GM19099 (cell line): ENCODE measurements around the gene KCNJ8.

Experiments used
- POLR2A ChIP-seq: IDR thresholded peaks from 3 replicates; pipeline ENCODE4 v1.6.1; 2011; ENCODE audit warnings: low read depth; ENCODE audit not compliant: insufficient read length; ENCODE audit errors: extremely low read depth

KCNJ8 gene

DNA sequence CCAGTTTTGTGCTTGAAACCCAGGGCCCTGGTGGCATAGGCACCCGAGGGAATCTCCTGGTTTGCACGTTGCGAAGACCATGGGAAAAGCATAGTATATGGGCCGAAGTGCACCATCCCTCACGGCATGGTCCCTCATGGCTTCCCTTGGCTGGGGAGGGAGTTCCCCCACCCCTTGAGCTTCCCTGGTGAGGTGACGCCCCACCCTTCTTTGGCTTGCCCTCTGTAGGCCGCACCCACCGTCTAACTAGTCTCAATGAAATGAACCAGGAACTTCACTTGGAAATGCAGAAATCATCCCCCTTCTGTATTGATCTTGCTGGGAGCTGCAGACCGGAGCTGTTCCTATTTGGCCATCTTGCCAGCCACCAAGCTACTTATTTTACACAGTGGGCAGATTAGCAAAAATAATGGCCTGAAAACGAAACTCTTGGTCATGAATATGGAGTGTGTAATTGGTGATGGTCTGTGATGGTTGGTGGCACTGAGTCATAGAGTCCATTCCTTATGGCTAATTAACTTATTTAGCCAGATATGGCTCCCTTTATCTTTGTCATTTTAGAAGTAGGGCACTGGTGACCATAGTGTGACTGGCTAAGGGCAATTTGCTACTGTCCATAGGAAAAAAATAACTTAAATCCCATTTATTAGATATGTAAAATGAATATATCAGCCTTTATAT, 21.3 kb upstream of the KCNJ8 start:
- TF ChIP-seq POLR2A: no peak

DNA sequence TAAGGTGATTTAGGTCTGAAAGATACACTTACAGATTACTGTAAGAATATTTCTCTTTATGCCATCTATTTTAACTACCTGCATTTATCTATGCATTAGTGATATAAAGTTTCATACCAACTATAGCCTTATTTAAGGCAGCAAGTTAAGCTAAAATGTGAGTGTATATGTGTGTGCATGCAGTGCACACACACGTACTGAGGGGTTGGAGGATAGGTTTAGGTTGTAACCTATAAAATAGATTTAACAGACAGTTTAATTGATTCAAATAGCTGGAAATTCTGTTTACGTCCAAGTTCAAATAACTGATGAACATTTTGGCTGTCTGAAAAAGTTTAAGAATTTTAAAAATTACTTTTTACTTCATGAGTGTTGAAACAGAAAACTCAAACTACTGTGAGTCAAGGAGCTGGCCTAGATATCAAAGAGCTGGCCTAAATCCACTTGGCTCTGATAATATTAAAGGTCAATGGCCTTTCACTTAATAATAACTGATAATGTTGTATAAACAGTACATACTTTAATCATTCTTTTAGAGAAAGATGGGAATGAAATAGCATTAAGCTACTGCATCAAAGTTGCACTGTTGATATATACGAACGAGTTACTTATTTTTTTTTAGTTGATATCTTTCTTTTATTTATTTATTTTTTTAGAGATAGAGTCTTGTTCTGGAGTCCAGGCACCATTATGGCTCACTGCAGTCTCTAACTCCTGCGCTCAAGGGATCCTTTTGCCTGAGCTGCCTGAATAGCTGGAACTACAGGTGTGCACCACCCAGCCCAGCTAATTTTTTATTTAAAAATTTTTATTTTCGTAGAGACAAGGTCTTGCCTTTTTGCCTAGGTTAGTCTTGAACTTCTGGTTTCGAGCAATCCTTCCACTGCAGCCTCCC, 13.8 kb upstream of the KCNJ8 start:
- no peak for TF ChIP-seq POLR2A

DNA sequence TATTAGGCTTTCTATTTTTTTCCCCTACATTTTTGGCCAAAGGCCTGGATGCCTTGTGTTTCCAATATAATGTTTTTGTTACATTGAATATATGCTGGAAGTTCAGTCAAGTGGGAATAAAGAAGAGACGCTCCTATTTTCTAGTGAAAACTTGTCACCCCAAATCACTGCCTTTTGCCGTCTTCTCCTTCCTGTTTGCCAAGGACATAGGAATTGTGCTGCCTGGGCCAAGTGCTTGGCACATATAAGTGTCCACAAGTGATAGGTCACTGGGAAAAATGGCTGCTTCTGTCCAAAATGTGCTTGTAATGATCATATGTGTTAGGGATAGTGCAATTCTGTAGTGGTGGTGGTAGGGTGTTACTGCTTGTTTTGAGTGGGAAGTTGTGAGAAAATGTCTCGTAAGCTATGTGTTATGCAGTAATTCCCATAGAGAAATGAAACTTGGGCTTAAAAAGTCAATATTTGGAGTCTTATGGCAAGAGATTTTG, 11.6 kb upstream of the KCNJ8 start:
- TF ChIP-seq POLR2A: no peak

DNA sequence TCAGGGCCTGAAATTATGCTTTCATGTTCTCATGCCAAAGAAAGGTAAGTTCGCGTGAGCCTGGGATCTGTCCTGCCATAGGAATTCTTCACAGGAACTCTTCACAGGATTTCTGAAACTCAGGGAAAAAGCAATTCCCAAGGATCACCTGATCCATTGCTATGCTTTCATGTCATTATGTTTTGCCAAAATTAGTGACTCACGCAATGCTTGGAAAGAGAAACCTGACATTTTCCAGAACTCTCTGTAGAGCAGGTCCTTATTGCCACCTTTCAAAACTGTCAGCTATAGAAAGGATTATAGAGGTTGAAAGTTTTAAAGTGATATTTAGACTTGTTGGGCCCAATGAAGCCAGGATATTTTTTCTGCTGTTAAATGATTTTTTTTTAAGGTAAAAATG, 6.3 kb upstream of the KCNJ8 start:
- no peak for TF ChIP-seq POLR2A

DNA sequence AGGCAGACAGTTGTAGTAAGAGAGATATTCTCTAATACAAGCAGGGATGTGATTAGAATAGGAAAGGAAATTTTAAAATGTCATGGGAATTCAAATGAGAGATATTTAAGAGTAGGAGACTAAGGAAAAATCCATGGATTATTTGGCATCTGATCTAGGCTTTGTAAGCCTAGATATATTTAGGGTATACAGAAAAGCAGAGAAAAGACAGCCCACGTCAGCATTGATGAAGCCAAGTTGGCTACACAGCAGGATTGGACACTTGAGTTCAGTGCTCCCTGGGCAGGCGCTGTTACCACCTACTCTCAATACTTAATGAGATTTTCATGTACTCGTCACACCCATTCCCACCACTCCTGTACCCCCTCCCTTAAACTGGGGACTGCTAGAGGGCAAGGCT, 1.7 kb upstream of the KCNJ8 start:
- no peak for TF ChIP-seq POLR2A

DNA sequence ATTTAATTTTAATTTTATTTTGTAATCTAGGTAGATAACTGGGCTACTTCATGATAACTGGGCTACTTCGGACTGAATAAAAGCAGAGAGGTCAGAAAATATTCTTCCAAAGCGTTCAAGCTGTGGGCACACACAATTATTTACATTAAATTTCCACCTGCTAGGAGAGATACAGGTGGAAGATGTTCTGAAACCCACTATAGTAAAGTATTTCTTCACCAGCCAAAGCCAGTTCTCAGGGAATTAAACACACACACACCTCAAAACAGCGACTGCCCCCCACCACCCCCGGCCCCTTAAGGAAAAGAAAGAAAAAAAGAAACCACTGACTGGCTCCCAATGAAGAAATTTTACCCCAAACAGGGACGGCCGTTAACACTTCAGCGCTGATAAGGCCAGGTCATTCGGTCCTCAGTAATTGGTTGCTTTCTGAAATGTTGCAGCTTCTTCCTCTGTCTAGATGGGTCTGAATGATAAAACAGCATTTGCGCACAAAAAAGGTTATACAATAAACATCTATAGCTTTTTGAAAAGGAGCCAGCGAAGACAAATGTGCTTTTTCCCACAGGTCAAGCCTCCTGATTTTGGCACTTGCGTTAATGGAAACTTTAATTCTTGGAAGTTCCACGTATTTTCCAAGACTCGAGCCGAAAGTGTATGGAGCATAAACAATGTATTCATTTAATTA, 771 bp upstream of the KCNJ8 start:
- TF ChIP-seq POLR2A: no peak

DNA sequence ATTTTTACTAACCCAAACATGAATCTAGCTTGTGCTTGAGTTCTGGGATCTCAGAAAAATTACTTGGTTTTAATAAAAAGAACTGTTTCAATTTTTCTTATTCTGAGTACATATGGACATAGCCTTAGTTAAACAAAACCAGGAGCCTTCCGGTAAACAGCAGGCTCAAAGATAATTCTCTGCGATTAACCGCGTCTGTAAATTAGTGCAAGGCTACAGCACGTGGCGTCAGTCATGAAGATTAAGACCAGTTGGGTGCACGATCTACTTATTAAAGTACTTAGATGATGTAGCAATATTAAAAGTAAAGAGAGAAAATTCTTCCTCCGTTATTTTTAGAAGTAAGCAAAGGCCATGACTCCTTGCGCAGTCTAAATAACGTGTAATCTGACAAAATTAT, 700 bp downstream of the KCNJ8 start:
- no peak for TF ChIP-seq POLR2A

DNA sequence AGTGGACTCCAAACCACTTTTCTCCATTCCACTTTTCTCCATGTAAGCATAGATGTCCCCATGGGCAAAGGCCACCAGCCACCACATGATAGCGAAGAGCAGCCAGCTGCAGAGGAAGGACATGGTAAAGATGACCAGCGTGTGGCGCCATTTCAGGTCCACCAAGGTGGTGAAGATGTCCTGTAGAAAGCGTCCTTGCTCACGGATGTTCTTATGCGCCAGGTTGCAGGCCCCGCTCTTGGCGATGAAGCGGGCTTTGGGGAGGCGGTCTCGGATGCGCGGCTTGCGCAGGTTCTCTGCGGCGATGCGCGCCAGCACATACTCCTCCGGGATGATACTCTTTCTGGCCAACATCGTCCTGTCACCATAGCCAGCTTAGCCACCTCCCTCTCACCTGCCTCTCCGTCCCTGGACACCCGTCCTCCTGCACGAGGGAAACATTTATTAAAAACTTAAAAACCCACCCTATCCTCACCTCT, 1.2 kb downstream of the KCNJ8 start:
- TF ChIP-seq POLR2A: no peak

DNA sequence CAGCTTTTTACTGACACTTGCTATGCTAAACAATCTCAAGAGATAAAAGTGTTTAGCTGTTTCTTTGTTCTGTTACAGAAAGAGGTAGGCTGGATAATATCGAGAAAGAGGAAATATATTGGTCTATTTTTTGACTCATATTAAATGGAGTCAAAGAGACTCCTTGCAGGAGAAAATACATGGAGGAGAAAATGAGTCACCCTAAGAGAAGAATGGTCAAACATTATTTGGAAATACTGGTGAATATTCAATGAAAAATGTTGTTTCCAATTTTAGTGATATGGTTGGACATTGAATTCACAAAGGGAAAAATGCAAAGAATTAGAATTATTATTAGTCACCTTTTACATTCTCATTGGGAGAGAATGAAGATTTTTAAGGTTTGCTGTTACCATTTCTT, 3.2 kb downstream of the KCNJ8 start:
- TF ChIP-seq POLR2A: no peak

DNA sequence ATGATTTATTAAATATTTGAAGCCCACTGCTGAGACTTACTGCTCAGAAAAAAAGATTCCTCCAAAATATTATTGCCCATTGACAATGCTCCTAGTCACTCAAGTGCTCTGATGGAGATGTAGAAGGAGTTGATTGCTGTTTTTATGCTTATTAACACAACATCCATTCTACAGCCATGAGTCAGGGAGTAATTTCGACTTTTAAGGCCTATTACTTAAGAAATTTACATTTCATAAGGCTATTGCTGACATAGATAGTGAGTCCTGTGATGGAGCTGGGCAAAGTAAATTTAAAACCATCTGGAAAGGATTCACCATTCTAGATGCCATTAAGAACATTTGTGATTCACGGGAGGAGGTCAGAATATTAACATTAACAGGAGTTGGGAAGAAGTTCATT, 5.2 kb downstream of the KCNJ8 start:
- no peak for TF ChIP-seq POLR2A

DNA sequence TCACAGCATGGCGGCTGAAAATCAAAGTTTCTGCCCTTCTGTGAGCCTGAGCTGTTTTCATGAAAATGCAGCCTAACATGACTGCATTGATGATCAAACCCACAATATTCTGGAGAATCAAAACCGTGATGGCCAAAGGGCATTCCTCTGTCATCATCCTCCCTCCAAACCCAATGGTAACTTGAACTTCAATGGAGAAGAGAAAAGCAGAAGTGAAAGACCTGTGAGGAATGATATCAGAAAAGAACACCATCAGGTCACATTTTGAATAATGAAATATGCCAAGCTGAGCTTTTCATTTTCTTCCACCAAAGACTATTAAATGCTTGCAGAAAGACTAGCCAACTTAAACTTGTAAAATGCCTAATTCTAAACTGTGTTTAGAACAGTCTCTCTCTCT, 8.1 kb downstream of the KCNJ8 start:
- TF ChIP-seq POLR2A: no peak

DNA sequence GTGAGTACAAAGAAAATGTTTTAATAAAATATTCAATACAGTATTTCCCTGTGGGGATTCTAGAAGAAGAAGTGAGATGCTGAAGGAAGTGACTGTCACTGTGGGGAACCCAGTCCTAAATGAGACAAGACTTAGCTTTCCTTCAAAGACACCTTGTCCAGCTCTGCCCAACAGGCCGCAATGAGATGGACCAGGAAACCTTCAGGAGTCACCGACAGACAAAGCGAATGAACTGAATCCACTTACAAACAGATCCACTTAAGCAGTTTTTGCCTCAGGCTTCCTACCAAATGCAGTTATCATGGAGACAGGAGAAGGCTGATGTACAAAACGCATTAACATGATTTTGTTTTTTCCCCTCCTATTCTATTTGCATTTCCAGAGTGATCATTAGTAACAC, 9.6 kb downstream of the KCNJ8 start:
- no peak for TF ChIP-seq POLR2A

DNA sequence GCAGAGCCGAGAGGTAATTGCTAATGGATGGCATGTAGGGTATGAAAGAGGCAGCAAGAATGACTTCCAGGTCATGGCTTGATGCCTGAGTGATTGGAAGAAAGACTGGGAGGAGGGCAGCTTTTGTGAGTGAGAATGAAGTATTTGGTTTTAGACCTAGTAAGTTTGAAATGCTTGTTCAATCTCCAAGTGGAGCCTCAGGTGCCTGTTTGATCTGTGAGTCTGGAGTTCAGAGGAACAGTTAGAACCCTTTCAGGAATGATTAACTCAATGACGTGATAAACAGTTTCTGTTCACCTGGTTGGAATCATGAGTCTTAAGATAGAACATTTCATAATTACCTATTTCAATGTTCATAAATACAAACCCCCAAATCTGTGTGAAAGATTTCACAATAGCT, 10.4 kb downstream of the KCNJ8 start:
- TF ChIP-seq POLR2A: no peak

DNA sequence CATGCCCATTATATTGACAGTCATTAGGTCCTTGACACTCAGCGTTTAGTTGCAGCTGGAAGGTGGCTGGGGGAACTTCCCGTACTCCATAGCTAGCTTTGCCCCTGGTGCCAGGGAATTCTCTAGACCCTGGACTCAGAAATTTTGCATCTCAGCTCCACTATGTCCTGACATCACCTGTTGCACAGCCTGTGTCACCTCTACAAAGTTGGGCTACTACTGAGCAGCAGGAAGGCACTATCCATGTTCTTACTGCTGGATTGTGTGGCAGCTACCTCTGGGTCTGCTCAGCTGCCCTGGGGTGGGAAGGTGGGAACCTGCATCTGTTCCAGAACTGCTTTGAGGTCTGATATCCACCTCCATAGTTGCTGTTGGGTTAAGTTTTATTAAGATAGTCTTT, 11.0 kb downstream of the KCNJ8 start:
- no peak for TF ChIP-seq POLR2A

DNA sequence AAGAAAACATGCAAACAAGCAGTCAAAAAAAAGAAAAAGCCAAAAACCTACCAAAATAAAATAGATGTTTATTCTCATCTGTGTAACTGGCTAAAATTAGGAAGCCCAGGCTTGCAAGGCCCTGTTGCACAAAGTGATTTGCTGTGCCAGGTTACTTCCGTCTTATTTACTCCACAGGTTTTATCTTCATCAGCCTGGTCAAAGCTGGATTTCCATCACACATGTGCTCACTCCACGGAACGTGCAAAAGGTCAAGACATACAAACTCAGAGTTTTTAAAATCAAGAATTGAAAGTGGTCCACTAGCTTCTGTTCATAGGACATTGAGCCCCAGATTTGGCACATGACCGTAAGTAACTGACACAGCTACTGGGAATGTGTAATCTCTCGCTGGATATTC, 14.8 kb downstream of the KCNJ8 start:
- TF ChIP-seq POLR2A: no peak
